NCI-H526 (cell line): Measurements from ENCODE around the gene OR2V1.
"Not testable (repeated sequence)": the region's sequence is repeated elsewhere in the genome, so short reads cannot be mapped to it uniquely, and the experiment has no call there.

ENCODE experiments used
- DNase-seq, 2 experiments: peaks; one replicate each; lab custom pipeline; 2025; lab: John Stamatoyannopoulos, UW

Gene OR2V1

GRCh38 chr5:181127907-181128626 is 2.9 kb downstream of the OR2V1 start:
- no peak for DNase-seq

- no peak for DNase-seq
These were observed 3.5 kb downstream of the OR2V1 start for GRCh38 chr5:181127456-181127855.

DNA sequence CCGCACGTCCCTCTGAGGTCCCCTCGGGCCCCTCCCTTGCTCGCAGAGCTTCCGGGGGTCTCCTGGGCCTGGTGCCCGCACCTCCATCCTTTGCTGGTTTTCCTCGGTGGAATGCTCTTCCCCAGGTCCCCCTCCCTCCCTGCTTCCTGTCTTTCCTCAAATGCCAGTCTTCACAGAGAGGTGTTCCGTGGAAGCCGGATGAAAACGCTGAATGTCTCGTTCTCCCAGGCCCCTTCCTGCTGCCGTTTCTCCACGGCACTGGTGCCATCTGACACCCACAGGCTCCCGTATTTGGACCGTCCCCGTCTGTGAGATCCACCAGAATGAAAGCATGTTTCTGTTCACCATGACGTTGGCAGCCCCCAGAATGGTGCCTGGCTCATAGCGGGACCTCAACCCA is 4.1 kb downstream of the OR2V1 start:
- DNase-seq: no peak

DNA sequence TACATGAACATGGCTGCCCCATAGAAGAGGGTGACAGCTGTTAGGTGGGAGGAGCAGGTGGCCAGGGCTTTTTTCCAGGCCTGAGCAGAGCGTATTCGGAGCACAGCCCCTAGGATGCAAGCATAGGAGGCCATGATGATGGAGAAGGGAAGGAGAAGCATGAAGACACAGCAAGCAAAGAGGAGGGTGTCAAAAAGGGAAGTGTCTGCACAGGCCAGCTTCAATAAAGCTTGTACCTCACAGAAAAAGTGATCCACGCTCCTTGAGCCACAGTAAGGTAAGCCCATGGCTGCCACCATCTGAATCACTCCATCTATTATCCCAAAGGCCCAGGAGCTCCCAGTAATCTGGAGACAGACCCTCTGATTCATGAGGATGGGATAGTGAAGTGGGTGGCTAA is 6.4 kb downstream of the OR2V1 start:
- DNase-seq: no peak

- no peak for DNase-seq
These were observed 9.1 kb downstream of the OR2V1 start for GRCh38 chr5:181121675-181122561.

- no peak for DNase-seq
These were observed 10.2 kb downstream of the OR2V1 start for GRCh38 chr5:181120761-181121160.

DNA sequence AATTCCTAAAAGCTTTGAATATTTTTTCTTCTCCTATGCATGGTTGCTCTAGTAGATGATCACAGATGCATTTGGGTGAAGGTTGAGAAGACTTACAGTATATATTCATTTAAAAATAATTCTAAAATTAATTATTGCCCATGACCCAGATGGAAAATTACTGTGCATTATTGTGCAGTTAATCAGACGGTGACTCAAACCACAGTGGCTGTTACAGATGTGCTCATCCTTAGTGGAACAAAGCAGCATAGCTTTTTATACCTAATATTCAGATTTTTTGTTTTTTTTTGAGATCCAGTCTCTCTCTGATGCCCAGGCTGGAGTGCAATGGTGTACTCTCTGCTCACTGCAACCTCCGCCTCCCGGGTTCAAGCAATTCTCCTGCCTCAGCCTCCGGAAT is 10.7 kb downstream of the OR2V1 start:
- DNase-seq: no peak

- DNase-seq: no peak
These were observed 11.9 kb downstream of the OR2V1 start for GRCh38 chr5:181119105-181119504.

DNA sequence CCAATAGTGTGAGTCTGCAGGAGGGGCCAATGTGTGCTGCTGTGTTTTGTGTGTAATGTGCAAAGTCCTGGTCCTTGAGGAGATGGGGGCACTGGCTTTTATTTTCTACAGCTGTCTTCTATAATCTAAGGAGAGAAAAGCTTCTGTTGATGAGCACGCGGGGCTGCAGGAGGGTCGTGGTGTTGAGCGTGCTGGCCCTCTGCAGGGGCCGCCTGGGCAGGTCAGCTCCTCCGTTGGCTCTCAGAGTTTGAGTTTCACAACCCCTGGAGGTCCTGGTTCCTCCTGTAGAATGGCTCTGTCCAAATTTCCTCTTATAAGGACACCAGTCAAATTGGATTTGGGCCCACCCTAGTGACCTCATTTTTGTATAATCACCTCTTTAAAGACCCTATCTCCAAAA is 12.6 kb downstream of the OR2V1 start:
- DNase-seq: no peak

GRCh38 chr5:181114844-181115778 is 15.9 kb downstream of the OR2V1 start:
- DNase-seq: no peak

DNA sequence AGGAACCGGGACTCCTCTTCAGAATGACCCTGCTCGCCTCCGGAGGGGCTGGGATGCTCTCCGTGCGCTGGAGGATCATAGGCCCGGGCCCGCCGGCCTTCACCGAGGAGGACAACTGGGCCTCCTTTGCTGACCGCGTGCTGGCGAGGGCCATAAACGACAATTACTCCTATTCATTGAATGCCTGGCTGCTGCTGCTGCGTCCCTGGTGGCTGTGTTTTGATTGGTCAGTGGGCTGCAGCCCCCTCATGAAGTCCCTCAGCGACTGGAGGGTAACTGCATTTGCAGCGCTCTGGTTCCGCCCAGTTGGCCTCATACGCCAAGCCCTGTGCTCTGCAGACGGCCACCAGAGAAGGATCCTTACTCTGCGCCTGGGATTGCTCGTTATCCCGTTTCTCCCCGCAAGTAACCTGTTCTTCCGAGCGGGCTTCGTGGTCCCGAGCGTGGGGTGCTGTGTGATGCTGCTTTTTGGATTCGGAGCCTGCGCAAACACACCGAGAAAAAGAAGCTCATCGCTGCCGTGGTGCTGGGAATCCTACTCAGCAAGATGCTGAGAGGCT is 16.6 kb downstream of the OR2V1 start:
- DNase-seq: no peak

DNA sequence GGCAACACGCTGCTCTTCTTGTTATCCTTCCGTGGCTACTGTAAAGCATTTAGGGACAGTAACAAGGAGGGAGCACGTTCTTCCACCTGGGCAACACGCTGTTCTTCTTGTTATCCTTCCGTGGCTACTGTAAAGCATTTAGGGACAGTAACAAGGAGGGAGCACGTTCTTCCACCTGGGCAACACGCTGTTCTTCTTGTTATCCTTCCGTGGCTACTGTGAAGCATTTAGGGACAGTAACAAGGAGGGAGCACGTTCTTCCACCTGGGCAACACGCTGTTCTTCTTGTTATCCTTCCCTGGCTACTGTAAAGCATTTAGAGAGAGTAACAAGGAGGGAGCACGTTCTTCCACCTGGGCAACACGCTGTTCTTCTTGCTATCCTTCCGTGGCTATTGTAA is 17.4 kb downstream of the OR2V1 start:
- DNase-seq: not testable (repeated sequence)

- DNase-seq: no peak
These were observed 18.5 kb downstream of the OR2V1 start for GRCh38 chr5:181112476-181112875.

- DNase-seq: no peak
These were observed 20.0 kb downstream of the OR2V1 start for GRCh38 chr5:181111010-181111409.

GRCh38 chr5:181109489-181110013 is 21.4 kb downstream of the OR2V1 start:
- no peak for DNase-seq

- DNase-seq: no peak
These were observed 22.3 kb downstream of the OR2V1 start for GRCh38 chr5:181108578-181109165.

GRCh38 chr5:181107699-181108098 is 23.3 kb downstream of the OR2V1 start:
- no peak for DNase-seq

- DNase-seq: no peak
These were observed 25.5 kb downstream of the OR2V1 start for GRCh38 chr5:181105391-181106025.

DNA sequence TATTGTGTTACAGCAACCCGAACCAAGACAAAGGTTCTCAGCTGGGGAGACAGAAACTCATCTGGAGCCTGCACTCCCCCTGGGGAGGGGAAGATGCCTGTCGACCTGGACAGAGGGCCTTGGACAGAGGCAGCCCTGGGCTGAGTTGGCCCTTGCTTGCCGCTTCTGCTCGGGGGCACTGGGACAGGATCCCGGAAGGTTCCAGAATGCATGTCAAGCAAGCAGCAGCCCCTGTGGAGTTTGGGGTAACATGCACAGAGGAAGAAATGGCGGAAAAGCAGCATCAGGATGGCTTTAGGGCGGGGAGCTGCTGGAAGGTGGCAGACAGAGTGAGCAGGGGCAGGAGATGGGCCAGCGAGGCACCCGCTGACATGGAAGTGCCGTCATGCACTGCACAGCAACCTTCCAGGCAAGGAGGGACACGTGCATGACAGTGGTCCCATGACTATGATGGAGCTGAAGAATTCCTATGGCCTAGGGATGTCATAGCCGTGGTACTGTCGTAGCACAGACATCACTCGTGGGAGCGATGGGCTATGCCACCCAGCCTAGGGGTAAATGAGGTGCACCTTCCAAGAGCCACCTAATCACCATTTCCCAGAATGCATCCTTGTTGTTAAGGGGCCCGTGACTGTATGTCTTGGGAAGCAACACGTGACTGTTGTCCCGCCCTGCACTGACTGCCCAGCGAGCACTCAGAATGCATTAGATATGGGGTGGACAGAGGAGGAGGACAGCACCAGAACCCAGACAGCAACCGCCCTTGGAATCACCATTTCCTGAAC is 26.2 kb downstream of the OR2V1 start:
- not testable (repeated sequence) for DNase-seq

GRCh38 chr5:181104259-181104568 is 26.8 kb downstream of the OR2V1 start:
- DNase-seq: peak in 1 of 2 experiments; percentile 0
